K562 (cell line): ENCODE data around the gene FCHSD1. TPM values are rescaled to one million over a fixed set of nuclear protein-coding genes. Genes with fewer than 3 reads are reported as not detected.

Experiments used
- ARID1B ChIP-seq: fragments of 450-650 bp; IDR thresholded peaks from 2 replicates; pipeline ENCODE4 v1.6.1; 2016; ENCODE audit warnings: antibody characterized with exemption, mild to moderate bottlenecking, inconsistent platforms
- ARNT ChIP-seq, 2 experiments: fragments of 450-650 bp; IDR thresholded peaks; 2 replicates each; pipeline ENCODE4 v1.6.1; 2016; ENCODE audit warnings: mild to moderate bottlenecking in 1 of 2
- CHD2 ChIP-seq: IDR thresholded peaks from 2 replicates; pipeline ENCODE4 v1.6.1; 2011; ENCODE audit warnings: low read depth, low read length
- ESRRB ChIP-seq: fragments of 250-450 bp; sonication (Bioruptor Pico); IDR thresholded peaks from 2 replicates; pipeline ENCODE4 v1.5.0; 2020; ENCODE audit warnings: mild to moderate bottlenecking, moderate library complexity, borderline replicate concordance
- FOS ChIP-seq: IDR thresholded peaks from 3 replicates; pipeline ENCODE4 v1.6.1; 2011; ENCODE audit not compliant: insufficient read length; ENCODE audit errors: extremely low read depth
- HOXB6 ChIP-seq: fragments of 250-450 bp; sonication (Bioruptor Pico); IDR thresholded peaks from 2 replicates; pipeline ENCODE4 v1.5.1; 2022; ENCODE audit warnings: mild to moderate bottlenecking, borderline replicate concordance
- MAFF ChIP-seq: IDR thresholded peaks from 2 replicates; pipeline ENCODE4 v1.6.1; 2012; ENCODE audit warnings: low read length, improper control_type of control experiment
- MLLT1 ChIP-seq, 2 experiments: fragments of 450-650 bp; IDR thresholded peaks; 2 replicates each; pipeline ENCODE4 v1.6.1; 2016
- NCOA2 ChIP-seq, 2 experiments: fragments of 450-650 bp; IDR thresholded peaks; 2 replicates each; pipeline ENCODE4 v1.6.1; 2018; ENCODE audit warnings: mild to moderate bottlenecking in 2 of 2, moderate library complexity in 1 of 2; ENCODE audit not compliant: partially characterized antibody in 2 of 2
- NR2C1 ChIP-seq, 2 experiments: fragments of 450-650 bp; IDR thresholded peaks; 2 replicates each; pipeline ENCODE4 v1.6.1; 2017; ENCODE audit warnings: mild to moderate bottlenecking in 2 of 2, antibody characterized with exemption in 1 of 2, inconsistent platforms in 1 of 2, missing compliant biosample characterization in 1 of 2, missing genetic modification characterization in 1 of 2
- POLR2A ChIP-seq: fragments of 450-650 bp; conservative IDR thresholded peaks from 2 replicates; pipeline ENCODE4 v1.6.1; 2016
- POLR2AphosphoS5 ChIP-seq: IDR thresholded peaks from 2 replicates; pipeline ENCODE4 v1.6.1; 2011; ENCODE audit warnings: mild to moderate bottlenecking, low read depth, low read length, moderate library complexity; ENCODE audit not compliant: control insufficient read depth, insufficient read depth
- RBBP5 ChIP-seq: fragments of 200-600 bp; sonication (generic); IDR thresholded peaks from 2 replicates; pipeline ENCODE4 v1.6.1; 2012; ENCODE audit warnings: borderline replicate concordance, mild to moderate bottlenecking, low read length, control low read depth, inconsistent platforms; ENCODE audit not compliant: insufficient read depth, poor library complexity, severe bottlenecking
- SMARCA4 ChIP-seq: fragments of 450-650 bp; IDR thresholded peaks from 2 replicates; pipeline ENCODE4 v1.6.1; 2016
- ZBTB26 ChIP-seq: fragments of 450-650 bp; formaldehyde crosslinking; IDR thresholded peaks from 2 replicates; pipeline ENCODE4 v1.4.0; 2022; ENCODE audit warnings: missing genetic modification characterization
- ZFP30 ChIP-seq: fragments of 250-450 bp; sonication (Bioruptor Pico); IDR thresholded peaks from 2 replicates; pipeline ENCODE4 v1.8.0; 2022; ENCODE audit warnings: moderate library complexity, mild to moderate bottlenecking, inconsistent platforms, borderline replicate concordance
- ZNF445 ChIP-seq: fragments of 250-450 bp; sonication (Bioruptor Pico); IDR thresholded peaks from 2 replicates; pipeline ENCODE4 v1.4.0; 2020; ENCODE audit warnings: low read depth, mild to moderate bottlenecking, moderate library complexity
- ZNF766 ChIP-seq: fragments of 200-800 bp; sonication (Bioruptor generic); conservative IDR thresholded peaks from 2 replicates; pipeline ENCODE4 v1.6.1; 2016; ENCODE audit warnings: missing genetic modification characterization, missing compliant biosample characterization
- polyA plus RNA-seq, 8 experiments: library from polyadenylated mRNA; depleted of rRNA in 4 of 8; stranded (reverse) in 5 of 8; unstranded in 3 of 8; fragments of >200 nt; fragmentation: Nextera tagmentation in 2 of 8; fragmentation: Illumina TruSeq in 1 of 8; extraction: Ambion mirVana in 2 of 8; extraction: Trizol in 1 of 8; gene quantifications; 2 replicates each; pipeline versions ENCODE4 v1.2.1 to v1.2.3, GENCODE V29; 2011 to 2014; ENCODE audit warnings: inconsistent platforms in 1 of 8, missing spikeins in 1 of 8
- total RNA-seq, 7 experiments: library from RNA; depleted of rRNA in 6 of 7; stranded (reverse); fragments of >200 nt in 6 of 7; fragmentation: Illumina TruSeq in 2 of 7; extraction: Trizol in 2 of 7; gene quantifications; 2 replicates each; pipeline versions ENCODE4 v1.2.1 to v1.2.3, GENCODE V29; 2011 to 2021; ENCODE audit warnings: low replicate concordance in 1 of 7
- TF ChIP-seq, protein P1 (sequence below): sonication (generic); formaldehyde crosslinking; IDR thresholded peaks from 2 replicates; pipeline ENCODE4 v1.8.1; 2023; ENCODE audit warnings: mild to moderate bottlenecking, missing genetic modification reagents
- TF ChIP-seq, protein P2 (sequence below), 2 experiments: fragments of 450-650 bp in 1 of 2; sonication (generic) in 1 of 2; formaldehyde crosslinking in 1 of 2; IDR thresholded peaks in 1 of 2; conservative IDR thresholded peaks in 1 of 2; 2 replicates each; pipeline versions ENCODE4 v1.6.1 to v1.8.1; 2016 to 2023; ENCODE audit warnings: mild to moderate bottlenecking in 2 of 2, moderate library complexity in 2 of 2, inconsistent platforms in 1 of 2, missing genetic modification reagents in 1 of 2
- TF ChIP-seq, protein P3 (sequence below): conservative IDR thresholded peaks from 2 replicates; pipeline ENCODE4 v1.6.1; 2011; ENCODE audit warnings: low read depth, mild to moderate bottlenecking, low read length; ENCODE audit not compliant: control insufficient read depth

The FCHSD1 gene
- total and polyA plus RNA-seq, 9 of the 15 experiments (the other 6 are each of a cell fraction or from before 2014, with no cell fraction given), result 0.35 to 37.5 (median 13.6) TPM

- TF ChIP-seq, protein P1, sequence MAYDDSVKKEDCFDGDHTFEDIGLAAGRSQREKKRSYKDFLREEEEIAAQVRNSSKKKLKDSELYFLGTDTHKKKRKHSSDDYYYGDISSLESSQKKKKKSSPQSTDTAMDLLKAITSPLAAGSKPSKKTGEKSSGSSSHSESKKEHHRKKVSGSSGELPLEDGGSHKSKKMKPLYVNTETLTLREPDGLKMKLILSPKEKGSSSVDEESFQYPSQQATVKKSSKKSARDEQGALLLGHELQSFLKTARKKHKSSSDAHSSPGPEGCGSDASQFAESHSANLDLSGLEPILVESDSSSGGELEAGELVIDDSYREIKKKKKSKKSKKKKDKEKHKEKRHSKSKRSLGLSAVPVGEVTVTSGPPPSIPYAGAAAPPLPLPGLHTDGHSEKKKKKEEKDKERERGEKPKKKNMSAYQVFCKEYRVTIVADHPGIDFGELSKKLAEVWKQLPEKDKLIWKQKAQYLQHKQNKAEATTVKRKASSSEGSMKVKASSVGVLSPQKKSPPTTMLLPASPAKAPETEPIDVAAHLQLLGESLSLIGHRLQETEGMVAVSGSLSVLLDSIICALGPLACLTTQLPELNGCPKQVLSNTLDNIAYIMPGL (CRISPR knock-in tag), result no peak
- TF ChIP-seq CHD2 (no peak), POLR2A (no peak), POLR2AphosphoS5 (peak; percentile 84), NR2C1 (IDR thresholded peaks at IDR 0.05) (peak; percentile 74), NR2C1 (tag; IDR thresholded peaks at IDR 0.05) (peak; percentile 87), MLLT1 (IDR thresholded peaks at IDR 0.05) (peak in 1 of 2 experiments; percentile 72; a peak in 1 of 4 replicates), SMARCA4 (peak; percentile 96), ZNF766 (CRISPR knock-in tag) (peak; percentile 90), ZNF445 (0 out of 2 replicates have a peak, but pooled peaks have one; percentile 11), NCOA2 (IDR thresholded peaks at IDR 0.05; ENCODE audit: partially characterized antibody in 2 of 2) (peak in 1 of 2 experiments; percentile 19), ARNT (IDR thresholded peaks at IDR 0.05) (peak in 1 of 2 experiments; percentile 70; a peak in 2 of 4 replicates), FOS (peak; percentile 7), MAFF (peak; percentile 63), RBBP5 (peak; percentile 52), ESRRB (CRISPR knock-in tag) (no peak), ZBTB26 (CRISPR knock-in tag) (peak; percentile 4; the same call in 1 of the 2 replicates), HOXB6 (CRISPR knock-in tag) (no peak), ARID1B (peak; percentile 97), ZFP30 (CRISPR knock-in tag) (no peak)
- TF ChIP-seq, protein P2, sequence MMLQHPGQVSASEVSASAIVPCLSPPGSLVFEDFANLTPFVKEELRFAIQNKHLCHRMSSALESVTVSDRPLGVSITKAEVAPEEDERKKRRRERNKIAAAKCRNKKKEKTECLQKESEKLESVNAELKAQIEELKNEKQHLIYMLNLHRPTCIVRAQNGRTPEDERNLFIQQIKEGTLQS (IDR thresholded peaks at IDR 0.05), result peak; percentile 74
- TF ChIP-seq, protein P2 (CRISPR knock-in tag; conservative IDR thresholded peaks at IDR 0.05), result no peak; the same call in 1 of the 2 replicates
- TF ChIP-seq, protein P3, sequence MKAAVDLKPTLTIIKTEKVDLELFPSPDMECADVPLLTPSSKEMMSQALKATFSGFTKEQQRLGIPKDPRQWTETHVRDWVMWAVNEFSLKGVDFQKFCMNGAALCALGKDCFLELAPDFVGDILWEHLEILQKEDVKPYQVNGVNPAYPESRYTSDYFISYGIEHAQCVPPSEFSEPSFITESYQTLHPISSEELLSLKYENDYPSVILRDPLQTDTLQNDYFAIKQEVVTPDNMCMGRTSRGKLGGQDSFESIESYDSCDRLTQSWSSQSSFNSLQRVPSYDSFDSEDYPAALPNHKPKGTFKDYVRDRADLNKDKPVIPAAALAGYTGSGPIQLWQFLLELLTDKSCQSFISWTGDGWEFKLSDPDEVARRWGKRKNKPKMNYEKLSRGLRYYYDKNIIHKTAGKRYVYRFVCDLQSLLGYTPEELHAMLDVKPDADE, result 0 out of 2 replicates have a peak, but pooled peaks have one; percentile 19
These were observed 40.2 kb upstream of the FCHSD1 start (continued) for GRCh38 chr5:141691286-141691866.
